HUES48 (cell line): ENCODE measurements around the gene RFLNA.

Experiments
- H3K27ac ChIP-seq: one replicate; pipeline ENCODE4 v1.7.0; 2013; ENCODE audit warnings: low read depth, low read length, inconsistent platforms
- H3K27me3 ChIP-seq: 2 replicates; pipeline ENCODE4 v1.6.1; 2013; ENCODE audit warnings: mild to moderate bottlenecking, low read length; ENCODE audit not compliant: control insufficient read depth, insufficient read depth
- H3K36me3 ChIP-seq: 2 replicates; pipeline ENCODE4 v1.6.1; 2013; ENCODE audit warnings: low read length; ENCODE audit not compliant: control insufficient read depth, insufficient read depth
- H3K4me1 ChIP-seq: 2 replicates; pipeline ENCODE4 v1.6.1; 2013; ENCODE audit warnings: mild to moderate bottlenecking, low read length; ENCODE audit not compliant: control insufficient read depth, insufficient read depth
- H3K4me3 ChIP-seq: 2 replicates; pipeline ENCODE4 v1.5.1; 2013; ENCODE audit warnings: mild to moderate bottlenecking, low read depth, low read length
- H3K9ac ChIP-seq: 2 replicates; pipeline ENCODE4 v1.6.1; 2013; ENCODE audit warnings: mild to moderate bottlenecking, low read depth, low read length, moderate library complexity
- H3K9me3 ChIP-seq: 2 replicates; pipeline ENCODE4 v1.6.1; 2013; ENCODE audit warnings: low read length; ENCODE audit not compliant: control insufficient read depth, insufficient read depth

RFLNA gene

DNA sequence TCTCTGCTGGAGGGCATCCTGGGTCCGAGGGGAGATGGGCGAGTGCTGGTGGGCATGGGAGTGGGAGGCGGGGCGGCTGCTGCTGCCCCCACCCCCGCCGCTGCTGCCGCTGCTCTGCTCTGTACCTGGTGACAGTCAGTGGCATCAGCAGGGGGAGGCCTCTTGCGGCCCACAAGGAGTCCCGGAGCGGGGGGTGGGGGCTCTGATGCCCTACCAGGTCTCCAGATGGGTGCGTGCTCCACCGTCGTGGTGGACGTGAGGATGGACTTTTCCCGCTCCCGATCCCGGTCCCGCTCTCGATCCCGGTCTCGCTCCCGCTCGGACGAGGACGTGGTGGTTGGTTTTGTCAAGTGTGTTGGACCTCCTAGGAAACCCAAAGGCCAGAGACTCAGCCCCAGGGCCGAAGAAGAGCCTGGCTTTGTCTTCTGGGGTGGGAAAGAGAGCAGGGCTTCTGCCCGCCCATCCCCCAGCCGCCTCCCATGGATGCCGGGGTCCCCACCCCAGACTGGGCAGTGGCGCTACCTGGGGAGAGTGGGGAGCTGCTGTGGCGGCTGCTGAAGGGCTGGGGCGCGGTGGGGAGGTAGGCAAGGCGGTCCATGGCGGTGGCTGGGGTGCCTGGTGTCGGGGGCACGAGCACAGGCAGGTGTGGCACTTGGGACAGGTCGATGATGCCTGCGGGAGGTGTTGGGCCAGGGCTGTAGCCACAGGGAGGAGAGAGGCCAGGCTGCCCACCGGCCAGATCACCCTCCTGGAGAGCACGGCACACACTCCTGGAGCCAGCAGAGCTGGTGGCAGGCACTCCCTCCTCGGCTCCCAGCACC is 45.4 kb downstream of the RFLNA start:
- H3K27me3 ChIP-seq = no peaks in the 10 kb centered on the region
- no peak overlapping the region for H3K9ac ChIP-seq
- H3K4me3 ChIP-seq = no peak overlapping the region
- no peak overlapping the region for H3K27ac ChIP-seq
- no peaks in the 10 kb centered on the region for H3K9me3 ChIP-seq
- H3K36me3 ChIP-seq = peaks cover 77% of the 10 kb centered on the region
- H3K4me1 ChIP-seq = no peaks in the 10 kb centered on the region

GRCh38 chr12:124341645-124342069 is 46.8 kb downstream of the RFLNA start:
- no peak overlapping the region for H3K9ac ChIP-seq
- H3K27ac ChIP-seq = no peak overlapping the region
- no peaks in the 10 kb centered on the region for H3K27me3 ChIP-seq
- H3K4me3 ChIP-seq = no peak overlapping the region
- H3K4me1 ChIP-seq = no peaks in the 10 kb centered on the region
- H3K9me3 ChIP-seq = no peaks in the 10 kb centered on the region
- peaks cover 78% of the 10 kb centered on the region for H3K36me3 ChIP-seq

DNA sequence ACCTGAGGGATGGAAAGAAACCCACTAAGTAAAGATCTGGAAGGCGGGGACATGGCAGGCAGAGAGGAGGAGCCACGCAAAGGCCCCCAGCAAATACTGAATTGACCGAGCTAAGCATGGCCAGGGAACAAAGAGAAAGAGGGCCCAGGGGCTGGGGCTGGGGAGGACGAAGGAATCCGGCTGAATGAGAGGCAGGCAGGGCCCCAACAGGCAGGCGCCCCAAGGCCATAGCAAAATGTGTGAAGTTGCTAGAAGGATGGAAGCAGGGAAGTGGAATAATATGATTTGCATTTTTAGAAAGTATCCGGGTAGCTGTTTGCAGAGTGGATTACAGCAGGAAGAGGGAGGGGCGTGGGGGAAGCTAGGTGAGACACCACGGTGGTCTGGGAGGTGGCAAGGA is 49.1 kb downstream of the RFLNA start:
- no peak overlapping the region for H3K27ac ChIP-seq
- H3K9ac ChIP-seq = no peak overlapping the region
- no peaks in the 10 kb centered on the region for H3K27me3 ChIP-seq
- no peaks in the 10 kb centered on the region for H3K9me3 ChIP-seq
- H3K4me3 ChIP-seq = no peak overlapping the region
- no peaks in the 10 kb centered on the region for H3K4me1 ChIP-seq
- peaks cover 85% of the 10 kb centered on the region for H3K36me3 ChIP-seq

DNA sequence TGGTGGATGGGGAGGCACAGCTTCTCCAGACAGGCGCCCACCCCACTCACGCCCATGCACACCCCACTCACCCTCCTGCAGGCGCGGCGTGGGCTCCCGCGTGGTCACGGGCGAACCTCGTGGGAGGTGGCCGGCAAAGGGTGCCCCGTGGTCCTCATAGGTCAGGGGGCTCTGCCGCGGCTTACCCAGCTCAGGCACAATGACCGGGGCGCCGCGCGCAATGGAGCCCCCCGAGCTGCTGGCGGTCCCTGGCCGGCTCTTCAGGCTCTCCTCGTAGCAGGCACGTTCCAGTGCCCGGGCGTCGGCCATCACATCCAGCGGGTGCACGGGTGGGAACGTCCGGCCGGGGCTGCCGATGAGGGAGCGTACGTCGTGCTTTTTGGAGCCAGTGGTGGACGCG is 49.6 kb downstream of the RFLNA start:
- Histone ChIP-seq H3K27me3 (no peaks in the 10 kb centered on the region), H3K27ac (no peak overlapping the region), H3K36me3 (peaks cover 89% of the 10 kb centered on the region), H3K9ac (no peak overlapping the region), H3K4me3 (no peak overlapping the region), H3K4me1 (no peaks in the 10 kb centered on the region), H3K9me3 (no peaks in the 10 kb centered on the region)

GRCh38 chr12:124345795-124346194 is 50.9 kb downstream of the RFLNA start:
- Histone ChIP-seq H3K4me1 (no peaks in the 10 kb centered on the region), H3K9ac (no peak overlapping the region), H3K9me3 (no peaks in the 10 kb centered on the region), H3K36me3 (peaks cover 93% of the 10 kb centered on the region), H3K27ac (no peak overlapping the region), H3K4me3 (no peak overlapping the region), H3K27me3 (no peaks in the 10 kb centered on the region)

GRCh38 chr12:124346425-124347168 is 51.7 kb downstream of the RFLNA start:
- Histone ChIP-seq H3K4me3 (no peak overlapping the region), H3K9me3 (no peaks in the 10 kb centered on the region), H3K36me3 (peaks cover 94% of the 10 kb centered on the region), H3K27ac (no peak overlapping the region), H3K9ac (no peak overlapping the region), H3K27me3 (no peaks in the 10 kb centered on the region), H3K4me1 (no peaks in the 10 kb centered on the region)

DNA sequence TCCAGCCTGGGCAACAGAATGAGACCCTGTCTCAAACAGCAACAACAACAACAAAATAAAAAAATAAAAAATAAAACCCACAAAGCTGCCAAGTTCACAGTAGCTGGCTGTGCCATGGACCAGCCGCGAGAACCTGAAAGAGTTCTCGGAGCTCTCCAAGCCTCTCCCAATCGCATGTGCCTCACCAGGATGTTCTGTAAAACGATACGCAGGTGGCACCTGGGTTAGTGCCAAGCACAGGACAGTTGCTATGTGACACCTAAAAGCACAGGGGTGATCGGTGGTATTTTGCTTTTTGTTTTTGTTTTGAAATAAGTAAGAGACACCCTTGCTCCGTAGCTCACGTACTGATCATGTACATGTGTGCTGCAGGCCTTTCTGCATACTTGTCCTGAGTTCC is 52.4 kb downstream of the RFLNA start:
- Histone ChIP-seq H3K27ac (no peak overlapping the region), H3K4me3 (no peak overlapping the region), H3K27me3 (no peaks in the 10 kb centered on the region), H3K9me3 (no peaks in the 10 kb centered on the region), H3K36me3 (peaks cover 96% of the 10 kb centered on the region), H3K4me1 (no peaks in the 10 kb centered on the region), H3K9ac (no peak overlapping the region)

GRCh38 chr12:124347805-124348658 is 53.1 kb downstream of the RFLNA start:
- no peak overlapping the region for H3K9ac ChIP-seq
- no peak overlapping the region for H3K4me3 ChIP-seq
- peaks cover 96% of the 10 kb centered on the region for H3K36me3 ChIP-seq
- H3K27ac ChIP-seq = no peak overlapping the region
- no peaks in the 10 kb centered on the region for H3K27me3 ChIP-seq
- H3K4me1 ChIP-seq = no peaks in the 10 kb centered on the region
- no peaks in the 10 kb centered on the region for H3K9me3 ChIP-seq

DNA sequence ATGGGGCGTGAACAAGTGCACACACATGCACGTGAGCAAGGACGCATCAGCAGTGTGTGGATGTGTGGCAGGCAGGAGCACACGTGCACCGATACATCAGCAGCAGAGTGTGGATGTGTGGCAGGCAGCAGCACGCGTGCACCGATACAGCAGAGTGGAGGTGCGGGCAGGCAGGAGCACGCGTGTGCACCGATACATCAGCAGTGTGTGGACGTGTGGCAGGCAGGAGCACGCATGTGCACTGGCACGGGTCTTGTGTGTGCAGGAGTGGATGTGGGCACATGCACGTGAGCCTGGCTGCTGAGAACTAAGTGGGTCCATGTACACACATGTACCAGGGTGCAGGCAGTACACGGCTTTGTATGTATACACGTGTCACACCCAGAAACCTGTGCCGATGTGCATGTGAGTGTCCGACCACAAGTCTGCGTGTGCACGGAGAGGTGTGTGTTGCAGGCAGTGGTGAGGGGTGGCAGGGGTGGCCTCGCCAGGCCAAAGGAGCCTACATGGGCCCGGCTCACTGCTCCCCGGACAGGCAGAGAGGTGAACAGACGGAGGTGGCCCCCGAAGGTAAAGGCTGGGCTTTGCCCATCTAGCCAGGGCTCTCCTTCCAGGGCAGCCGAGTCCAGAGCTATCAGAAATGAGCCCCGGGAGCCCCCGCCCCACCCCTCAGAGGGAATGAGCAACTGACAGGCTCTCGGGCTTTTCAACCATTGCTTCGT is 53.9 kb downstream of the RFLNA start:
- peaks cover 96% of the 10 kb centered on the region for H3K36me3 ChIP-seq
- H3K27ac ChIP-seq = no peak overlapping the region
- no peaks in the 10 kb centered on the region for H3K27me3 ChIP-seq
- H3K9ac ChIP-seq = no peak overlapping the region
- no peaks in the 10 kb centered on the region for H3K4me1 ChIP-seq
- no peak overlapping the region for H3K4me3 ChIP-seq
- no peaks in the 10 kb centered on the region for H3K9me3 ChIP-seq

DNA sequence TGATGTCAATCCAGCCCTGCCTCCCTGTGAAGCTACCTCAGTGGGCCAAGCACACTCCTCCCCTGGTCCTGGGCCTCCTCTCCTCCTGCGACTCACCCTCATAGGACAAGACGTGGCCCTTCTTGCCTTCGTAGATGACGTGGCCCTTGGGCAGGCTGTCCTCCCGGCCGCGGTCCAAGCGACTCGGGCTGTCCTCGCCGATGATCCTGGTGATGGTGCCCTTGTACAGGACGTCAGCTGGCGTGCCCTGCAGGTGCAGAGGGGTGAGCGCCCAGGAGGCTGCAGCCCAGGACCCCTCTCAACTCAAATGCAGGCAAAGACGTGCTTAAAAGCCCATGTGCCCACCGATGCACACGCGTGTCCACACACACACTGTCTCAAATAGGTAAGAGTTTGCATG is 55.6 kb downstream of the RFLNA start:
- peaks cover 96% of the 10 kb centered on the region for H3K36me3 ChIP-seq
- no peaks in the 10 kb centered on the region for H3K4me1 ChIP-seq
- no peak overlapping the region for H3K9ac ChIP-seq
- H3K4me3 ChIP-seq = no peak overlapping the region
- H3K27ac ChIP-seq = no peak overlapping the region
- H3K27me3 ChIP-seq = no peaks in the 10 kb centered on the region
- H3K9me3 ChIP-seq = no peaks in the 10 kb centered on the region
